Gastrocnemius medialis (tissue), 4 donors: ENCODE measurements around the gene WFDC10B.

Experiments
- CTCF ChIP-seq, 5 experiments: fragments of 450-650 bp in 3 of 5; fragments of 200-600 bp in 2 of 5; sonication (generic) in 2 of 5; IDR thresholded peaks in 4 of 5; conservative IDR thresholded peaks in 1 of 5; 1 replicate in 4 of 5; 2 replicates in 1 of 5; pipeline ENCODE4 v1.5.1; 2016 to 2019; ENCODE audit warnings: antibody characterized with exemption in 5 of 5, mild to moderate bottlenecking in 3 of 5, moderate library complexity in 3 of 5
- POLR2A ChIP-seq, 2 donors: fragments of 450-650 bp; IDR thresholded peaks; one replicate each; pipeline ENCODE4 v1.6.1; 2017; ENCODE audit warnings: antibody characterized with exemption in 2 of 2, mild to moderate bottlenecking in 2 of 2, moderate library complexity in 2 of 2

GRCh38 chr20:45701873-45702272 is 2.9 kb downstream of the WFDC10B start, which contains the start of gene WFDC13:
- no peak for TF ChIP-seq CTCF (IDR thresholded peaks at IDR 0.05 in 4 of 5, conservative IDR thresholded peaks at IDR 0.05 in 1 of 5)
- no peak for TF ChIP-seq POLR2A (IDR thresholded peaks at IDR 0.05)
